ENCODE data around the gene RELT.

Gene RELT

DNA sequence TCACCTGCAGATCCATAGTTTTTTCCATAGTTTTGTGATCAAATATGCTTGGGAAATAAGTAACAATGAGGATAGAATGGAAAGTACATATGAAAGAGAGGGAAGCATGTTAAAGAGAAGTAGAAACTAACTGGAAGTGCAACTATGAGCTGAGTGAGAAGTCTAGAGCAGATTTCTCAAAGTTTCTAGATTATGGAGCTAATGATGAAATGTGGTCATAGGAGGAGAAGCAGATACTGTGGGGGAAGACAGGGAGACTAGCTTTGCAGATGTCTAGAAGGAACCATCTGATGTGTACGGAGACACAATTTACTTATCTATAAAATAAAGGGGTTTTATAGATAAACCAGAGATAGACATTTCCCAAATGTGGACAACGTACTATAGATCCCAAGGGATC is 37.1 kb downstream of the RELT start:
- no peak overlapping the region for H3K9ac ChIP-seq
- H3K4me1 ChIP-seq, result peaks cover 3% of the 10 kb centered on the region
- H3K4me3 ChIP-seq (ENCODE audit: low read depth, low read length), result no peak overlapping the region
- no peaks in the 10 kb centered on the region for H3K79me2 ChIP-seq
- H3K27me3 ChIP-seq (ENCODE audit: control insufficient read depth, insufficient read depth, low read length), result no peaks in the 10 kb centered on the region
- no peak overlapping the region for H3K27ac ChIP-seq
- no peaks in the 10 kb centered on the region for H3K36me3 ChIP-seq (ENCODE audit: control insufficient read depth, insufficient read depth, low read length)
- H3K9me3 ChIP-seq (ENCODE audit: control insufficient read depth, low read length), result no peaks in the 10 kb centered on the region
- H3K4me2 ChIP-seq (ENCODE audit: low read length), result no peak overlapping the region
- no peak for TF ChIP-seq CTCF (IDR thresholded peaks at IDR 0.05)
- H2AFZ ChIP-seq, result no peak overlapping the region

DNA sequence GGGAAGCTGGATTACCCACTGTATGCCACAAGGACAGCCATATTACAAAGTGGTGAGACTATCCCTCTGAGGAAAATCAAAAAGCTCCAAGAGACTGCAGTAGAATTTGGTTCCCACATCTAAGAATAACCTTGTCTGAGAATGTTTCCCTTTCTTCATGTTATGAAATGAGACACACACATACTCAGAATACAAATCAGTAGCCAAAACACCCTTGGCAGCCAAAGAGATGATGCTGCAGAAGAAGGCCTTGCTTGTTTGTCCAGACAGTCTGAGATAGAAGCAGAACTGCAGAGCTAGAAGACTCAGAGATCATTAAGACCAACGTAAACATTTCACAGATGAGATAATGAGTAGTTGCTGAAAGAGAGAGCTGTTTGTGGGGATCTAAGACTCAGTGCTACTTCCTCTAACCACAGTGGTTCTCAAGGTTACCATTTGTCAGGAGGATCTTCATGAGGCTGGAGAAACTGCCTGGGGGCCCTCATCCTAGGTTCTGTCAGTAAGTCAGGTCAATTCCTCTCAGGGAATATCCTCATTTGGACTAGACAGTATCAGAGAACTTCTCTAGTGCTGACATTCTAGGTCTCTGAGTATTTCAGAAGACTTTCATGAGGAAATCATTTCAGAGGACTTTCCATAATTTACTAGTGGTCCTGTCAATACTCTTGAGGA is 38.9 kb downstream of the RELT start:
- Histone ChIP-seq H3K27ac (no peak overlapping the region), H2AFZ (no peak overlapping the region), H3K4me3 (ENCODE audit: low read depth, low read length) (no peak overlapping the region), H3K36me3 (ENCODE audit: control insufficient read depth, insufficient read depth, low read length) (no peaks in the 10 kb centered on the region), H3K79me2 (no peaks in the 10 kb centered on the region), H3K4me1 (peaks cover 3% of the 10 kb centered on the region), H3K27me3 (ENCODE audit: control insufficient read depth, insufficient read depth, low read length) (no peaks in the 10 kb centered on the region), H3K4me2 (ENCODE audit: low read length) (no peak overlapping the region), H3K9ac (no peak overlapping the region), H3K9me3 (ENCODE audit: control insufficient read depth, low read length) (no peaks in the 10 kb centered on the region)
- no peak for TF ChIP-seq CTCF (IDR thresholded peaks at IDR 0.05)

DNA sequence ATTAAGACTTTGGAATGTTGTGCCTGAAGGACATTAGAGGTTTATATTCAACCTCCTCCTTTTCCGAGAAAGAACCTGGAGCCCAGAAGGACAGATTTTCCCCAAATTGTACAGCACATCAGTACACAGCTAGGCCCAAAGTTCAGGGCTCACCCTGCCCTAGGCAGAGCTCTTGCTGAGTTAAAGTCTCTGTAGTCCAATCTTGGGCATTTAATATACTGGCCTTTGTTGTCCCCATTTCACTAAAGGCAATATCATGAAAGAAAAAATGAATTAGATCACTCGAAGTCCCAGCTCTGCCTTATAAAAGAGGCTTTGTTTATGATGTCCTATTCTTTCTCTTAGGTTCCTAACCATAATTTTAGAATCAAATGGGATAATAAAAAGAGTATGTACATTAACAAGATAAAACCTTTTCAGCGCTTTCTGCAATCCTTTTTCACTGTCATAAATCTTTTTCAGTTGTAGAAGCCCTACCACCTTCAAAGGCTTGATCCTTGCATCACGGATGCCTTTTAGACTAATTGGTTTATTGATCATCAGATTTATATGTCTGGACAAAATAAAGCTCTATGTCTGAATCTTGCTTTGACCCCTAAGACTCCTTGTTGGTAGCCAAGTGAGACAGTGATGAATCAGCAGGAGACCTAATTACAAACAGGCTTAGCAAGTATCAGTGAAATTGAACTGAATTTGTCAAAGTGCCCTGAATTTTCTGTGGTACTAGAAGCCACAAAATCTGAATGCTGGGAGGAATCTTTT is 39.8 kb downstream of the RELT start:
- no peak overlapping the region for H3K9ac ChIP-seq
- H3K27ac ChIP-seq, result no peak overlapping the region
- no peaks in the 10 kb centered on the region for H3K79me2 ChIP-seq
- H3K36me3 ChIP-seq (ENCODE audit: control insufficient read depth, insufficient read depth, low read length), result no peaks in the 10 kb centered on the region
- no peaks in the 10 kb centered on the region for H3K27me3 ChIP-seq (ENCODE audit: control insufficient read depth, insufficient read depth, low read length)
- no peak for TF ChIP-seq CTCF (IDR thresholded peaks at IDR 0.05)
- no peak overlapping the region for H3K4me2 ChIP-seq (ENCODE audit: low read length)
- H3K9me3 ChIP-seq (ENCODE audit: control insufficient read depth, low read length), result no peaks in the 10 kb centered on the region
- H2AFZ ChIP-seq, result no peak overlapping the region
- no peak overlapping the region for H3K4me3 ChIP-seq (ENCODE audit: low read depth, low read length)
- peaks cover 3% of the 10 kb centered on the region for H3K4me1 ChIP-seq

DNA sequence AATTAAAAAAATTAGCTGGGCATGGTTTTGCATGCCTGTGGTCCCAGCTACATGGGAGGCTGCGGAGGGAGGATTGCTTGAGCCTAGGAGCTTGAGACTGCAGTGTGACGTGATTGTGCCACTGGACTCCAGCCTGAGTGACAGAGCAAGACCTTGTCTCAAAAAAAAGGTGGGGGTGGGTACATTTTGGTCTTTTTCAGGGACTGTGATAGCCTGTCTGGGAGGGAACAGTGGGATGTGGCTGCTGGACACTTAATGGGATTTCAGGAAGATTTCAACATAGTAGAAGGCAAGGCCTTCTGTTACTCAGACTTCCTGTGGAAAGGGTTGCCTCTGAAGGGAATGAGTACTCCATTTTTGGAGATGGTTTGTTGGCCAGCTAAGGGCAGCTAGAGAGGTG is 40.6 kb downstream of the RELT start:
- Histone ChIP-seq H2AFZ (no peak overlapping the region), H3K27me3 (ENCODE audit: control insufficient read depth, insufficient read depth, low read length) (no peaks in the 10 kb centered on the region), H3K27ac (no peak overlapping the region), H3K4me3 (ENCODE audit: low read depth, low read length) (no peak overlapping the region), H3K4me2 (ENCODE audit: low read length) (no peak overlapping the region), H3K9ac (no peak overlapping the region), H3K36me3 (ENCODE audit: control insufficient read depth, insufficient read depth, low read length) (no peaks in the 10 kb centered on the region), H3K79me2 (no peaks in the 10 kb centered on the region), H3K4me1 (peaks cover 3% of the 10 kb centered on the region), H3K9me3 (ENCODE audit: control insufficient read depth, low read length) (no peaks in the 10 kb centered on the region)
- no peak for TF ChIP-seq CTCF (IDR thresholded peaks at IDR 0.05)

All from parathyroid adenoma (tissue), 2 donors.